Hindlimb muscle (tissue), 1 donor: ENCODE measurements around the gene HEPACAM. TPM values are rescaled to one million over a fixed set of nuclear protein-coding genes. Genes with fewer than 3 reads are reported as not detected.
"Not testable (repeated sequence)": the region's sequence is repeated elsewhere in the genome, so short reads cannot be mapped to it uniquely, and the experiment has no call there.

Experiments
- DNase-seq: peaks from one replicate; pipeline ENCODE4 v3.0.0-alpha.2; 2013
- polyA plus RNA-seq: library from polyadenylated mRNA; unstranded; fragments of 120-200 nt; gene quantifications from one replicate; pipeline ENCODE4 v1.2.1, GENCODE V29; 2013; ENCODE audit not compliant: insufficient read length

Gene HEPACAM
- 0.22 TPM for polyA plus RNA-seq

DNA sequence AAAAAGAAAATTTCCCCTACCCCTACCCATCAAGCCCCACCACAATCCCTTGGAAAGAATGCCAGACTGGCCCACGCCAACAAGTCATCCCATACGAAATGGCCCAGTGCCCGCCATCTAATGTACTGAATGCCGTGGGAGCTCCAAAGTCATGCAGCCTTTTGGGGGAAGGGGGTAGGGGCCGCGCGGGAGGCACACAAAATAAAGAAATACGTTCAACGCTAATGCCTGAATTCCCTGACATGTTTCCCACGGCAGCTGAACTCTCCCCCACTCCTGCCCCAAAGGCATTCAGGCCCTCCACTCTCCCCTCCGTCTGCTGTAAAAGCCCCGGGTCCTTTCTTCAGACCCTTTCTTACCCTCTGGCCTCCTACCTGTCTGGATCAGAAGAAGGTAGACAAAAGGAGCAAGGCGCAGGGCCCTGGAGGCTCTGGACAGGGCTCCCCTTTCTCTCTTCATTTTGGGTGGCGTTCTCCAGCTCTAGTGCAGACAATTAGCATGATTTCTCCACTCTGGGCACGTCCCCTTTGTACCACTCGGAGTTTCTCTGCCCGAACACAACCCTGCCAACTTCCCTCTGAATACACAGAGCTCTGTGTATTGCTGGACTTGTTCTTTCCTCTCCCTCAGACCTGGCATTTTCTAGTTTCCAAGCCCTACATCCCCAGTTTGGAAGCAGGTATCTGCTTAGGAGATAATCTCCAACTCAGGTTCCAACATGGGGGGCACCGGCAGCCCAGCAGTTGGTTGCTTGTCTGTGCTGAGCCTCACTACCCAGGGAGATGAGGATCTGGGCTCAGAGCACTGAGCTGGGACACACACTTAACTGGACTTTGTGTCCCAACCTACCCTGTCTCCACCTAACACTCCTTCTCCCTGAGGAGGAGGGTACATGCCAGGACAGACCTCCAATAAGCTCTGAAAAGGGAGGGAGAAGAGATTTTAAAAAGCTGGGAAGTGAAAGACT lies at the start of gene HEPACAM:
TSS of gene HEPACAM (minus strand) at position 500 of the 967 bp plus-strand sequence. CDS start at position 459, 41 bp downstream.
- no peak for DNase-seq

DNA sequence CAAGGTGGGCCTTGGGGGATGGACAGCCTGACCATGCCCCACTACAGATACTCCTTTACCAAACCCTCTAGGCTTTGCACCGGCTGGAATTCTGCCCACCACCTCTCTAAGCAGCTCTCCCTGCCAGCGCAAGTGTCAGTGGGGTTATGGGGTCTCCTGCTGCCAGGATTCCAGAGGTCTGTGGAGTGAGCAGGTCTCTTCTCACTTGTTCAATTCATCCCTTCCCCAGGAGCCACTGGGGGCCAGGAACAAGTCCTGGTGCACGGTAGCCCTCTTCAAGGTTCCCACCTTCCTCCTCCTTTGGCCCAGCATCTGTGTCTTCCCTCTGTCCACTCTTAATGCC lies 48.6 kb upstream of the HEPACAM start:
- no peak for DNase-seq

DNA sequence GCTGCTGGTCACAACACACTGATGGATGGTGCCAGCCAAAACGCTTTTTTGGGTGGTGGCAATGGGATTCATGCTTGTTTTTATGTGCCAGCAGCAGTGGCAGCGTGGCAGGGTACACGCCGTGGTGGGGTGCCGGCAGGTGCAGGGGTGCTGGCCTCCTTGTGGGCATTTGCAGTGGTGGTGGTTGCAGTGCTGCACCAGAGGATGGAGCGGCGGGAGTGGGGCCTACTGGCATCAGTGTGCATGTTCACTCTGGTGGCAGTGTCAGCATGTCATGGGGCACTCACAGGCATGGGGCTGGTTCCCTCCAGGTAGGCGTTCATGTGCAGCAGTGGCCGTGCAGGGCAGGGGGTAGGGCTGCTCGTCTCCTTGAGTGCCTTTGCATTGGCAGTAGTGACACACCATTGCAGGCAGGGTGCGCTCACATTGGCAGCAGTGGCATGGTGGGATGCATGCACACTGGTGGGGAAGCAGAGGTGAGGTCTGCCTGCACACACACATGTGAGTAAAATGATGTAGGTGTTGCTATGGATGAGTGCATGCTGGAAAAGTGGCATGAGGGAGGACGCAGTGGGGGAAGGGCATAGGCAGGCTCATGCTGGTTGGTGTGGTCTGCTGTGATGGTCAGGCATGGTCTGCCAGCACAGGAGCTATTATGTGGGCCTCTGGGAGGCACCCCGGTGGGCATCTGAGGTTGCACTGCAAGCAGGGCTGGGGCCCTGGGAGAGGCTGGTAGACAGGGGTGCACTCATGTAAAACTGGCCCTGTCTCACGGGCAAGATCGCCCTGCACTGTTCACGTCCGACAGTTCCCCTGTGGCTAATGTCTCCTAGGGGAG lies 48.0 kb upstream of the HEPACAM start:
- no peak for DNase-seq

GRCh38 chr11:124982043-124982442 lies 46.2 kb upstream of the HEPACAM start:
- DNase-seq = no peak

DNA sequence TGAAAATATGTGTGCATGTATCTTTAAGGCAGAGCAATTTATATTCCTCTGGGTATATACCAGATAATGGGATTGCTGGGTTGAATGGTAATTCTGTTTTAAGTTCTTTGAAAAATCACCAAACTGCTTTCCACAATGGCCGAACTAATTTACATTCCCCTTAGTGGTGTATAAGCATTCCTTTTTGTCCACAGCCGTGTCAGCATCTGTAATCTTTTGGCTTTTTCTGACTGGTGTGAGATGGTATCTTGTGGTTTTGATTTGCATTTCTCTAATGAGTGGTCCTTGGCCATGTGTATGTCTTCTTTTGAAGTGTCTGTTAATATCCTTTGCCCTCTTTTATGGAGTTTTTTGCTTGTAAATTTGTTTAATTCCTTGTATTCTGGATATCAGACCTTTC lies 42.5 kb upstream of the HEPACAM start:
- DNase-seq = no peak

DNA sequence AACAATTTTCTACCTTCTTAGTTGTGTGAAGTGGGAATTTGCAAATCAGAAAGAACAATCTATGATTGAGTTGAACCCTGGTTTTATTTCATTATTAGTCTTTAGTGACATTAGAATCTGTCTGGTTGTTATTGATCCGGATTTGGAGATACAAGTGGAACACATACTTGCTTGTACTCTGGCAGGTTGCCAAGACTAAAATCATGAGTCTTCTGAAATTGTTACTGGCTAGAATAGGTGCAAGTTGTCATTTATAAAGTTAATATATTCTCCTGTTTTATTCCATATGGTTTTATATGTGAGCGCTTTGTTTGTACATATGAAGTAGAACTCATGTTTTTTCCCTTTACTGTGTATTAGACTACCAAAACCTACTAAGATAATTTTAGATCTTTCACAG lies 41.2 kb upstream of the HEPACAM start:
- DNase-seq = no peak

- DNase-seq = no peak
Measured at GRCh38 chr11:124976531-124976930, 40.7 kb upstream of the HEPACAM start.

- DNase-seq = no peak
Measured at GRCh38 chr11:124971810-124972209, 36.0 kb upstream of the HEPACAM start.

DNA sequence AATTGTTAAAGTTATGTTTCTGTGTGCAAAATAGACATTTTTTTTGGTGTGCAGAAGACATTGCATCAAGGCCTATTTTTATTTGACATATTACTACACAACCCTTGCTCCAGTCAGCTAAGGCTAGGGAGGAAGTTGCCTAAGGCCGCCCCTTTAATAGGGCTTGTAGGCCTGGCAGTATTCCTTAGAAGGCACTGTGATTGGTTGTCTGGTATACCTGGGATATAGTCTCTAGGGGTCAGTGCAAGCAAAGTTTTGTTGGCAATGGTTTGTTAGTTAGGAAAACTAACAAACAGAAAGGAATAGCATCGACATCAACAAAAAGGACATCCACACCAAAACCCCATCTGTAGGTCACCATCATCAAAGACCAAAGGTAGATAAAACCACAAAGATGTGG lies 35.1 kb upstream of the HEPACAM start:
- no peak for DNase-seq

DNA sequence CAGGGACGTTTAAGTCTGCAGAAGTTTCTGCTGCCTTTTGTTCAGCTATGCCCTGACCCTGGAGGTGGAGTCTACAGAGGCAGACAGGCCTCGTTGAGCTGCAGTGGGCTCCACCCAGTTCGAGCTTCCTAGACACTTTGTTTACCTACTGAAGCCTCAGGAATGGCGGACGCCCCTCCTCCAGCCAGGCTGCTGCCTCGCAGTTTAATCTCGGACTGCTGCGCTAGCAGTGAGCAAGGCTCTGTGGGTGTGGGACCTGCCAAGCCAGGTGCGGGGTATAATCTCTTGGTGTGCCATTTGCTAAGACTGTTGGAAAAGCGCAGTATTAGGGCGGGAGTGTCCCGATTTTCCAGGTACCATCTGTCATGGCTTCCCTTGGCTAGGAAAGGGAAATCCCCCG lies 32.4 kb upstream of the HEPACAM start:
- not testable (repeated sequence) for DNase-seq

DNA sequence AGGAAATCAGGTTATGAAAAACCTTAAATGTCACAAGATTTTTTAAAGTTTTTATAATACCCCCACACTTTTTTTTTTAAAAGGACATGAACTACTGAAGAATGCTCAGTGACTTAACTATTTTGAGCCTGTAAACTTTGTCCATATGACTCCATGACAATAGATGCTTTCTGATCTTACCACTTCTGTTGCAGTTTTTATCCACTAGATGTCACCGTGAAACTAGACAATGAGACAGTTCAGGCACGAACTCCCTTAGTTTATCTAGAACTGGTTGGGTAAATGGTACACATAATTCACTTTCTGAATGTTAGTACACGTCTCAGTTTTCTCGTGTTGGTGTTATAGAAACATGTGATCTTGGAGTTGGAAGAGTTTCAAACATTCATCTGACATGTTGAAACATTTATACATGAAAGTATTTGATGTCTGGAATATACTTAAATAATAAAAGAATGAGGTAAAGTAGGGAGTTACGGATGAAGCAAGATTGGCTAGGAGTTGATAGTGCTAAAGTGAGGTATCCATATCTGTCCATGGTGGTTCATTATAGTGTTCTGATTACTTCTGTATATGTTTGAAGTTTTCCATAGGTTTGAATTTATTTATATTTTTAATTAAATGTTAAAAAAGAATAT lies 26.2 kb upstream of the HEPACAM start:
- DNase-seq = peak; percentile 54

DNA sequence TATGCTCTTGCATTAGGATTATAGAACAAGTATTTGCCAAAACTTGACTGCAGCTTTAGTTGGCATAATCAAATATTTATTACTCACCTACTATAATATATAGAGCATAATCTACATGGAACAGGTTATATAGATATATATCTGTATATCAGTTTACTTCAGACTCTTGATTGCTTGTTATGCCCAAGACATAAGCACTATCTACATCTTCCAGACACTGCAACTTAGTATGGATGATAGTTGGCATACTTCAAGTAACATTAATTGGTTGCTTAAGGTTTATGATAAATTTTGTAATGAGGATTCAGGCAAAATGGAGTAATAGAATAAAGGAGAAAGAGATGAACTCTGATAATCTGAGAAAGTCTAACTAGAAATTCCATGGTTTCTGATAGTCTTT lies 19.2 kb upstream of the HEPACAM start:
- DNase-seq = no peak

DNA sequence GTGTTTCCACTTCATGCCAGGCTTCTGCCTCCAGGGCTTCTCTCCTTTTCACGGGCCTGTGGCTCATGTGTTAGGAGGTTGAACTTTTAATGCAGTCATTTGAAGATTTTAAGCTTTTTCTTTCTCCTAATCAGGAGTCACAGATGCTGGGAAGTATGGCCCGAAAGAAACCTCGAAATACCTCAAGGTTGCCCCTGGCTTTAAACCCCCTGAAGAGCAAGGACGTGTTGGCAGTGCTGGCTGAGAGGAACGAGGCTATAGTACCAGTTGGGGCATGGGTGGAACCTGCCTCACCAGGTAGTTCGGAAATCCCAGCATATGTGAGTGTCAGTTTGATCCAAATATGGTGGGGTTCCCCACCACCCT lies 18.7 kb upstream of the HEPACAM start:
- no peak for DNase-seq

- peak; percentile 97 for DNase-seq
Measured at GRCh38 chr11:124953753-124954589, 18.1 kb upstream of the HEPACAM start, which contains the start of gene CCDC15. Gene CCDC15, plus strand, starts transcription at chr11:124954202. Its CDS starts 531 bp downstream, at chr11:124954733.

DNA sequence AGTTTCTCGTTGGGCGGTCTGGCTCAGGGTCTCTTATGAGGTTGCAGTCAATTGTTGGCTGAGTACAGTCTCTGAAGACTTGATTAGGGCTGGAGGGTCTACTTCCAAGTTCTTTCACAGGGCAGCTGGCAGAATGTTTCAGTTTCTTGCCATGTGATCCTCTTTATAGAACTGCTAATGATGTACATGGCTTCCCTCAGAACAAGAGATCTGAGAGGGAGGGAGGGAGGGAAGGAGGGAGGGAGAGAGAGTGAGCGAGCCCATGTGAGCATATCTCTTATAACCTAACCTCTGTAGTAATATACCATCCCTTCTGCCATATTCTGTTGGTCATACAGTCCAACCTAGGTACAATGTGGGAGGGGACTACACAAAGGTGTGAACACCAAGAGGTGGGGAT lies 15.5 kb upstream of the HEPACAM start:
- DNase-seq = no peak

DNA sequence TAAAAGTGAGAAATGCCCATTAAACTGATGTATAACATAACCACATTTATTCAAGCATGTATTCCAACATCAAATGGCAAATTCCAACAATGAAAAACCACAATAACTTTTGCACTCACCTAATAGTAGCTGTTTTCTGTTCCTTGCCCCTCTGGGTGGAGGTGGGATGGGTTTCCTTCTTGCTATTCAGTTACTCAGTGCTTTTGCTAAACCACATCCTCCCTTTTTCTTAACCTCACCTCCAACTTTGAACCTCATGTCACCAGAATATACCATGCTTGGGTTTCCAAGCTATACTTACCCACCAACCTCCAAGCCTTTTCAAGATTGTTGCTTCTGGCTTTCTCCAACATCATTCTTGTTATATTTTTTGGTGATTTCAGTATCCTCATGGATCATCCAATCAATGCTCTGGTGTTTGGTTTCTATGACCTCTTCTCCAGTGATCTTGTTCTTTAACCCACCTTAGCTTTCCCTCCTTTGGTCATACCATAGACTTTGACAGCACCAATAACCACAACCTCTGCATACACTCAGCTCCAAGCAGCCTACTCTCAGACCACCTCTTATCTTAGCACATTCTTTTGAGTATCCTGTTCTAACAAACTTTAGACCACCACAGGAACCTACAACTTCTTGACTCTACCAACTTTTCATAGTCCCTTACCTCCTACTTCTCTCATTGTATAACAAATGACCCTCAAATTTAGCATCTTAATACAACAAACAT lies 14.9 kb upstream of the HEPACAM start:
- DNase-seq = no peak

DNA sequence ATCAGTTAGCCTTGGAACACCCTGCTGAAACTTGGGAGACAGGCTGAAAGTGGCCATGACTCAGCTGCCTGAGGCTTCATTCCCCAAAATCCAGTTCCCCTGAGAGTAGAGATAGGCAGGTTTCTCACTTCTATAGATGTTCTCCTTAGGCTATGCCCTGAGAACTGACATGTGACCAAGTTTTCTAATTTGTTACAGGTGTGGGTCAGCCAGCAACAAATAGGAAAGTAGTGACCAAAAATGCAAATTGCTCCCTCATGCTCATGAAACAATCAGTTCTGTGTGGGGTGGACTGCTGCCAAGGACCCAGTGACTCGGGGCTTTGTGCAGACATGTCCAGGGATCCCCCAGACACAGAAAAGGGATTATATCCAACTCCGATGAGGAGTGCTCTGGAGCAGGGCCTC lies 10.9 kb upstream of the HEPACAM start:
- DNase-seq = no peak

GRCh38 chr11:124945826-124946225 lies 10.0 kb upstream of the HEPACAM start:
- no peak for DNase-seq

DNA sequence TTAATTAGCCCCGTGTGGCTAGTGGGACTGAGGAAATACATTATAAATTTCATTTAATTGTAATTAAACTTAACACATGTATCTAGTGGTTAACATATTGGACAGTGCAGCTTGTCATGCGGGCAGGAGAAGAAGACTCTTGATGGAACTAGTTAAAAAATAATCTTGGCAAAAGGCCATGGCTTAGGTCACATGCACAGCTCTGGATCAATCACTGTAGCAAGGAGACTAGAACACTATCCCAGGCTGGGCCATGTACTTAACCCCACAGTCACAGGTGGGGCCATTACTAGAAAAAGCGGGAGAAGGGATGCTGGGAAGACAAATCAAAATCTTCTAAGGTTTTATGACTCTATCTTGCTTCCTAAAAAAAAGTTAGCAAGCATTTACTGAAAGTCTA lies 8.7 kb upstream of the HEPACAM start:
- no peak for DNase-seq

DNA sequence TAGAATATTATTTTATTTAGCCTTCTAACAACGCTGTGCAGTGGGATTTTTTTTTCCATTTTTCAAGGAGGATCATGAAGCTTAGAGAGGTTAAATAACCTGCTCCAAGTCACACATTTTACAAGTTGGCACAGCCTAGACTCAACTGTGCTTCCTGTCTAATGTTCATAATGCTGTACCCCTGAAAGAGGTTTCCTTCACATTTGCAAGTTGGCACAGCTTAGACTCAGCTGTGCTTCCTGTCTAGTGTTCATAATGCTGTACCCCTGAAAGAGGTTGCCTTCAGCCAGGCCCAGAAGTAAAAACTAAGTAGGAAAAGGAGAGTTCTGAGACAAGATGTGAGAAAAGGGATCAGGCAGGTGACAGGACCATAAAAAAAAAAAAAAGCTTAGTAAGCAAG lies 7.9 kb upstream of the HEPACAM start:
- no peak for DNase-seq

GRCh38 chr11:124943254-124943616 lies 7.4 kb upstream of the HEPACAM start:
- DNase-seq = no peak
